ENCODE results near the gene VSIR. TPM values are rescaled to one million over a fixed set of nuclear protein-coding genes. Genes with fewer than 3 reads are reported as not detected.

Gene VSIR
- total RNA-seq, 2 experiments from 2014 or later = 86.2 to 91.4 TPM

DNA sequence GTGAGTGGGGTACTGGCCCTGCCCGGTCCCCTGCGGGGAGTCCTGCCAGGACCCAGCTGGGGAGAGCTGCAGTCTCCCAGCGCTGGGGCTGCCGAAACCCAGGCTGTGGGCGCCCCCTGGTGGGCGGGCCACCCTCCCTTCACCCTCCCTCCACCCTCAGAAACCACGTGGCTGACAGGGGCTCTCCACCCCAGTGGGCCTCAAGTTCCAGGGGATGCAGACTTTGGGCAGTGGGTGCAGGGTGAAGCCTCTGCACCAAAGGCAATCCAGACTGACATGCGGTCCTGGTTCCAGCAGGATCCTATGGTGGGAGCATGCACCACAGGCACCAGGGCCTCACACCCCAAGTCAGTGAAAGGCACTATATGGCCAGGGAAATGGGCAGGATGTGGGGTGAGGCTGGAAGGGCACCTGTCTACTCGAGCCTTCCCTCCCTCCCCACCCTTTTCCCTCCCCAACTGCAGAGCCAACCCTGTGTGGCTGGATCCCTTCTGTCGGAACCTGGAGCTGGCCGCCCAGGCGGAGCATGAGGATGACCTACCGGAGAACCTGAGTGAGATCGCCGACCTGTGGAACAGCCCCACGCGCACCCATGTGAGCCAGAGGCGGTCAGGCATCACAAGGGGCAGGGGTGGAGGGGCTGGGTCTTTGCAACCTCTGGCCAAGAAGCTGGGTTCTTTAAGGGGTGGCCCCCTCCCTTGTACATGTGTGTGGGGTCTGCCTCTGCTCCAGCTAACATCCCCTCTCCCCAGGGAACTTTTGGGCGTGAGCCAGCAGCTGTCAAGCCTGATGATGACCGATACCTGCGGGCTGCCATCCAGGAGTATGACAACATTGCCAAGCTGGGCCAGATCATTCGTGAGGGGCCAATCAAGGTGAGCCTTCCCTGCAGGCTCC is 38.9 kb upstream of the VSIR start:
- no peaks in the 10 kb centered on the region for H3K9me3 ChIP-seq (ENCODE audit: control insufficient read depth in 1 of 2, insufficient read depth in 1 of 2, low read length in 2 of 2)
- ATAC-seq (ENCODE audit: poor library complexity) (peak; percentile 91), DNase-seq (peak; percentile 64 to 89 (median 76))
- no peak overlapping the region for H3K4me3 Mint-ChIP-seq
- H3K27ac ChIP-seq (ENCODE audit: low read depth in 1 of 2, low read length in 2 of 2) = no peak overlapping the region
- no peak overlapping the region for H3K27ac Mint-ChIP-seq
- no peaks in the 10 kb centered on the region for H3K9me3 Mint-ChIP-seq
- POLR2A ChIA-PET = interaction anchor here (0.6 to 1.4 kb wide), 5 partner anchors 63 to 493 kb away, joined by 3 to 6 read pairs (median 3); partner anchors contain the start of gene SLC29A3
- no peaks in the 10 kb centered on the region for H3K27me3 ChIP-seq (ENCODE audit: control insufficient read depth in 1 of 2, insufficient read depth in 2 of 2, low read length in 2 of 2)
- peaks cover 19% of the 10 kb centered on the region for H3K36me3 Mint-ChIP-seq (ENCODE audit: low read depth)
- peaks cover 8% of the 10 kb centered on the region for H3K4me1 ChIP-seq (ENCODE audit: insufficient read depth, low read length)
- H3K36me3 ChIP-seq (ENCODE audit: insufficient read depth, low read length) = peaks cover 19% of the 10 kb centered on the region
- no peak overlapping the region for H3K4me3 ChIP-seq (ENCODE audit: low read length)
- no peaks in the 10 kb centered on the region for H3K27me3 Mint-ChIP-seq
- H3K4me1 Mint-ChIP-seq (ENCODE audit: low read depth) = no peaks in the 10 kb centered on the region
- CTCF ChIA-PET = interaction anchor here (0.7 to 2.5 kb wide), 14 partner anchors 14 to 498 kb away, joined by 3 to 11 read pairs (median 3); partner anchors contain the start of genes PSAP and VSIR
- TF ChIP-seq, protein P1, sequence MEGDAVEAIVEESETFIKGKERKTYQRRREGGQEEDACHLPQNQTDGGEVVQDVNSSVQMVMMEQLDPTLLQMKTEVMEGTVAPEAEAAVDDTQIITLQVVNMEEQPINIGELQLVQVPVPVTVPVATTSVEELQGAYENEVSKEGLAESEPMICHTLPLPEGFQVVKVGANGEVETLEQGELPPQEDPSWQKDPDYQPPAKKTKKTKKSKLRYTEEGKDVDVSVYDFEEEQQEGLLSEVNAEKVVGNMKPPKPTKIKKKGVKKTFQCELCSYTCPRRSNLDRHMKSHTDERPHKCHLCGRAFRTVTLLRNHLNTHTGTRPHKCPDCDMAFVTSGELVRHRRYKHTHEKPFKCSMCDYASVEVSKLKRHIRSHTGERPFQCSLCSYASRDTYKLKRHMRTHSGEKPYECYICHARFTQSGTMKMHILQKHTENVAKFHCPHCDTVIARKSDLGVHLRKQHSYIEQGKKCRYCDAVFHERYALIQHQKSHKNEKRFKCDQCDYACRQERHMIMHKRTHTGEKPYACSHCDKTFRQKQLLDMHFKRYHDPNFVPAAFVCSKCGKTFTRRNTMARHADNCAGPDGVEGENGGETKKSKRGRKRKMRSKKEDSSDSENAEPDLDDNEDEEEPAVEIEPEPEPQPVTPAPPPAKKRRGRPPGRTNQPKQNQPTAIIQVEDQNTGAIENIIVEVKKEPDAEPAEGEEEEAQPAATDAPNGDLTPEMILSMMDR (IDR thresholded peaks at IDR 0.05) = peak; percentile 81
- intact Hi-C loops (cut with DNase I, micrococcal nuclease) = loop anchor here (1.0 to 5.0 kb wide), 8 partner anchors 105 to 498 kb away; partner anchors contain the start of gene CDH23 (in 1 of the 2)

DNA sequence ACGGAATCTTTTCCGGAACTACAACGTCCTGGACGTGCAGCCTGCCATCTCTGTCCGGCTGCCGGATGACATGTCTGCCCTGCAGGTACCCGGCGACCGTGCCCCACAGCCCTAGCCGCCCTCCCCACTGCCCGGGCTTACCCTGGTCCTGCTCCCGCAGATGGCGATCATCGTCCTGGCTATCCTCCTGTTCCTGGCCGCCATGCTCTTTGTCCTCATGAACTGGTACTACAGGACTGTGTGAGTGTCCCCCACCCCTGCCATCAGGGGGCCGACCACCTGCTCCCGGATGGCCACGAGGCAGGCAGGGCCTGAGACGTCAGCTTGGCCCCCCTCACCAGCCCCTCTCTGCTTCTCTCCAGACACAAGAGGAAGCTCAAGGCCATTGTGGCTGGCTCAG is 38.0 kb upstream of the VSIR start:
- DNase-seq (no peak), ATAC-seq (ENCODE audit: poor library complexity) (no peak)
- Histone ChIP-seq H3K27me3 (ENCODE audit: control insufficient read depth in 1 of 2, insufficient read depth in 2 of 2, low read length in 2 of 2) (no peaks in the 10 kb centered on the region), H3K36me3 (ENCODE audit: insufficient read depth, low read length) (peaks cover 11% of the 10 kb centered on the region), H3K27ac (ENCODE audit: low read depth in 1 of 2, low read length in 2 of 2) (no peak overlapping the region), H3K4me1 (ENCODE audit: insufficient read depth, low read length) (peaks cover 8% of the 10 kb centered on the region), H3K9me3 (ENCODE audit: control insufficient read depth in 1 of 2, insufficient read depth in 1 of 2, low read length in 2 of 2) (no peaks in the 10 kb centered on the region), H3K4me3 (ENCODE audit: low read length) (no peak overlapping the region)
- H3K36me3 Mint-ChIP-seq (ENCODE audit: low read depth) = peaks cover 10% of the 10 kb centered on the region
- no peak overlapping the region for H3K4me3 Mint-ChIP-seq
- intact Hi-C loops (cut with DNase I, micrococcal nuclease) = loop anchor here (1.0 to 5.0 kb wide), 5 partner anchors 104 to 414 kb away; partner anchors contain the start of gene CDH23 (in 1 of the 2)
- CTCF ChIA-PET = interaction anchor here (0.7 to 2.5 kb wide), 14 partner anchors 15 to 497 kb away, joined by 3 to 11 read pairs (median 3); partner anchors contain the start of genes PSAP and VSIR
- H3K4me1 Mint-ChIP-seq (ENCODE audit: low read depth) = no peaks in the 10 kb centered on the region
- TF ChIP-seq, protein P1 (IDR thresholded peaks at IDR 0.05) = no peak
- H3K9me3 Mint-ChIP-seq = no peaks in the 10 kb centered on the region
- H3K27me3 Mint-ChIP-seq = no peaks in the 10 kb centered on the region
- POLR2A ChIA-PET = interaction anchor here (0.9 to 1.4 kb wide), 3 partner anchors 38 to 492 kb away, joined by 3 to 6 read pairs (median 4); partner anchors contain the start of gene SLC29A3
- no peak overlapping the region for H3K27ac Mint-ChIP-seq

- peaks cover under 1% of the 10 kb centered on the region for H3K36me3 ChIP-seq (ENCODE audit: insufficient read depth, low read length)
- no peaks in the 10 kb centered on the region for H3K27me3 ChIP-seq (ENCODE audit: control insufficient read depth in 1 of 2, insufficient read depth in 2 of 2, low read length in 2 of 2)
- POLR2A ChIA-PET = no interaction called here
Observed at GRCh38 chr10:71810048-71810750, 36.9 kb upstream of the VSIR start.

More at GRCh38 chr10:71810048-71810750, 36.9 kb upstream of the VSIR start:
- intact Hi-C loops (cut with DNase I, micrococcal nuclease) = loop anchor here (5.0 kb wide), 4 partner anchors 103 to 413 kb away; partner anchors contain the start of gene CDH23 (in 1 of the 2)
- Histone ChIP-seq H3K4me3 (ENCODE audit: low read length) (no peak overlapping the region), H3K27ac (ENCODE audit: low read depth in 1 of 2, low read length in 2 of 2) (no peak overlapping the region), H3K4me1 (ENCODE audit: insufficient read depth, low read length) (peaks cover 8% of the 10 kb centered on the region), H3K9me3 (ENCODE audit: control insufficient read depth in 1 of 2, insufficient read depth in 1 of 2, low read length in 2 of 2) (peaks cover 0 to 4% of the 10 kb centered on the region in 2 experiments)
- Mint-ChIP-seq H3K4me1 (ENCODE audit: low read depth) (no peaks in the 10 kb centered on the region), H3K27me3 (no peaks in the 10 kb centered on the region), H3K9me3 (no peaks in the 10 kb centered on the region), H3K36me3 (ENCODE audit: low read depth) (no peaks in the 10 kb centered on the region), H3K27ac (no peak overlapping the region), H3K4me3 (no peak overlapping the region)
- TF ChIP-seq, protein P1 (IDR thresholded peaks at IDR 0.05) = no peak
- ATAC-seq (ENCODE audit: poor library complexity) (no peak), DNase-seq (no peak)
- CTCF ChIA-PET = interaction anchor here (2.5 kb wide), 1 partner anchor 36 kb away, joined by 8 read pairs; the partner anchor contains the start of gene VSIR
